Keratinocyte (primary cell): ENCODE results near the gene SPAG16. TPM values are rescaled to one million over a fixed set of nuclear protein-coding genes. Genes with fewer than 3 reads are reported as not detected.

Experiments used
- DNase-seq: peaks from one replicate; pipeline ENCODE4 v3.0.0-alpha.2; 2011; ENCODE audit warnings: low read depth, missing footprints, low spot score
- FAIRE-seq: peaks from 2 replicates; lab custom pipeline; 2011; peaks lifted over from hg19 to GRCh38; lab: Jason Lieb, UNC
- H2AFZ ChIP-seq: 2 replicates; pipeline ENCODE4 v1.6.0; 2012; ENCODE audit warnings: low read length, control low read depth, inconsistent platforms; ENCODE audit not compliant: control insufficient read depth
- H3K27ac ChIP-seq: 2 replicates; pipeline ENCODE4 v1.5.1; 2011; ENCODE audit warnings: low read length; ENCODE audit not compliant: control insufficient read depth, insufficient read depth
- H3K27me3 ChIP-seq: 3 replicates; pipeline ENCODE4 v1.6.0; 2011; ENCODE audit warnings: low read length; ENCODE audit not compliant: control insufficient read depth, insufficient read depth; ENCODE audit errors: extremely low read depth
- H3K36me3 ChIP-seq, 2 experiments: 2 replicates in 1 of 2; 3 replicates in 1 of 2; pipeline ENCODE4 v1.5.1; 2011; ENCODE audit warnings: low read length in 2 of 2, mild to moderate bottlenecking in 1 of 2; ENCODE audit not compliant: control insufficient read depth in 2 of 2, insufficient read depth in 2 of 2; ENCODE audit errors: extremely low read depth in 1 of 2
- H3K4me1 ChIP-seq: 3 replicates; pipeline ENCODE4 v1.5.1; 2011; ENCODE audit warnings: low read length; ENCODE audit not compliant: control insufficient read depth, insufficient read depth; ENCODE audit errors: extremely low read depth
- H3K4me2 ChIP-seq: 3 replicates; pipeline ENCODE4 v1.6.0; 2011; ENCODE audit warnings: low read depth, low read length; ENCODE audit not compliant: control insufficient read depth, insufficient read depth; ENCODE audit errors: extremely low read depth
- H3K4me3 ChIP-seq, 3 experiments: fragments of 200-600 bp in 1 of 3; sonication (generic) in 1 of 3; 2 replicates in 2 of 3; 3 replicates in 1 of 3; pipeline ENCODE4 v1.5.1; 2011 to 2016; ENCODE audit warnings: low read length in 3 of 3, mild to moderate bottlenecking in 3 of 3, control low read depth in 2 of 3, inconsistent platforms in 1 of 3, low read depth in 1 of 3, mixed read lengths in 1 of 3, mixed run types in 1 of 3, moderate library complexity in 1 of 3; ENCODE audit not compliant: control insufficient read depth in 2 of 3, insufficient read depth in 2 of 3; ENCODE audit errors: extremely low read depth in 1 of 3
- H3K79me2 ChIP-seq: 2 replicates; pipeline ENCODE4 v1.6.0; 2012; ENCODE audit warnings: low read length; ENCODE audit not compliant: control insufficient read depth, insufficient read depth
- H3K9ac ChIP-seq: 3 replicates; pipeline ENCODE4 v1.6.0; 2011; ENCODE audit warnings: low read length; ENCODE audit not compliant: control insufficient read depth, insufficient read depth; ENCODE audit errors: extremely low read depth
- H3K9me1 ChIP-seq: 3 replicates; pipeline ENCODE4 v1.6.0; 2011; ENCODE audit warnings: low read length; ENCODE audit not compliant: control insufficient read depth, insufficient read depth; ENCODE audit errors: extremely low read depth
- H3K9me3 ChIP-seq: 2 replicates; pipeline ENCODE4 v1.5.1; 2012; ENCODE audit warnings: low read depth, low read length; ENCODE audit not compliant: control insufficient read depth
- H4K20me1 ChIP-seq: 3 replicates; pipeline ENCODE4 v1.6.0; 2011; ENCODE audit warnings: low read length; ENCODE audit not compliant: control insufficient read depth, insufficient read depth; ENCODE audit errors: extremely low read depth
- CTCF ChIP-seq, 3 experiments: IDR thresholded peaks in 1 of 3; conservative IDR thresholded peaks in 1 of 3; optimal IDR thresholded peaks in 1 of 3; 2 replicates in 2 of 3; 3 replicates in 1 of 3; pipeline versions ENCODE3 to v1.5.1; 2011; ENCODE audit warnings: low read length in 3 of 3, mild to moderate bottlenecking in 3 of 3, moderate library complexity in 2 of 3, control low read depth in 1 of 3, inconsistent platforms in 1 of 3; ENCODE audit not compliant: insufficient read depth in 2 of 3; ENCODE audit errors: extremely low read depth in 1 of 3
- EZH2 ChIP-seq: IDR thresholded peaks from one replicate; pipeline ENCODE4 v1.6.1; 2012; ENCODE audit warnings: inconsistent platforms, mild to moderate bottlenecking, low read length, moderate library complexity
- dilution Hi-C: fragments of 300-500 bp; cut with MboI; formaldehyde crosslinking; loops from one replicate; pipeline ENCODE4 v1.7.0; 2020; ENCODE audit warnings: low sequenced_read_pairs; ENCODE audit not compliant: extremely low pct_ligation_motif_present
- polyA plus RNA-seq, 5 experiments: library from polyadenylated mRNA; depleted of rRNA in 3 of 5; stranded (reverse) in 3 of 5; stranded (forward) in 1 of 5; unstranded in 1 of 5; fragments of >200 nt; gene quantifications; 1 replicate in 1 of 5; 2 replicates in 3 of 5; 3 replicates in 1 of 5; pipeline versions ENCODE4 v1.2.1 to v1.2.3, GENCODE V29; 2011 to 2012; ENCODE audit warnings: missing spikeins in 2 of 5, low read depth in 1 of 5, low replicate concordance in 1 of 5

The SPAG16 gene
- polyA plus RNA-seq, 1 donor (not counting 4 experiments of a cell fraction or from before 2014, with no cell fraction given) = 19.6 TPM

- peak overlapping the region; percentile 34 for H2AFZ ChIP-seq
- no peaks in the 10 kb centered on the region for H3K9me3 ChIP-seq
- H3K9ac ChIP-seq = no peak overlapping the region
- H3K27me3 ChIP-seq = no peaks in the 10 kb centered on the region
- H4K20me1 ChIP-seq = no peaks in the 10 kb centered on the region
- FAIRE-seq (no peak), DNase-seq (no peak)
- no peak overlapping the region for H3K27ac ChIP-seq
- no peak for TF ChIP-seq EZH2
- TF ChIP-seq CTCF (optimal IDR thresholded peaks at IDR 0.05 in 1 of 3, IDR thresholded peaks at IDR 0.05 in 1 of 3, conservative IDR thresholded peaks at IDR 0.05 in 1 of 3; ENCODE audit: extremely low read depth in 1 of 3, insufficient read depth in 2 of 3, low read length in 3 of 3) = no peak
- H3K9me1 ChIP-seq = no peaks in the 10 kb centered on the region
- H3K36me3 ChIP-seq = no peaks in the 10 kb centered on the region
- H3K4me3 ChIP-seq = no peak overlapping the region
- H3K4me2 ChIP-seq = no peak overlapping the region
- H3K4me1 ChIP-seq = no peaks in the 10 kb centered on the region
- no peaks in the 10 kb centered on the region for H3K79me2 ChIP-seq
- dilution Hi-C loops = no loop called here
Measured at GRCh38 chr2:213959589-213959988, 675.3 kb downstream of the SPAG16 start.

DNA sequence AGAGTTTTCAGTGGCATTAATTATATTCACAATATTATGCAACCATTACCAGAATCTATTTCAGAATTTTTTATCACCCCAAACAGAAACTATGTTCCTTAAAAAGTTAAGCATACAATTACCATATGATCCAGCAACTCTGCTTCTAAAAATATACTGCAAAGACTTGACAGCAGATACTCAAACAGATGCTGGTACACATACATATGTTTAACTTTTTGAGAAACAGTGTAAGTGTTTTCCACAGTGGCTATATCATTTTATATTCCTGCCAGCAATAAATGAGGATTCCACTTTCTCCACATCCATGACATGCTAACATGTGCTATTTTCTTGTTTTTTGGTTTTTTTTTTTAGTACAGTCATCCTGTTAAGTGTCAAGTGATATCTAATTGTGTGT is 687.3 kb downstream of the SPAG16 start:
- Histone ChIP-seq H3K27me3 (no peaks in the 10 kb centered on the region), H4K20me1 (no peaks in the 10 kb centered on the region), H3K9ac (no peak overlapping the region), H3K4me1 (no peaks in the 10 kb centered on the region), H3K4me3 (no peak overlapping the region), H3K79me2 (no peaks in the 10 kb centered on the region), H3K9me1 (no peaks in the 10 kb centered on the region), H3K27ac (no peak overlapping the region), H3K4me2 (no peak overlapping the region), H3K36me3 (no peaks in the 10 kb centered on the region), H3K9me3 (no peaks in the 10 kb centered on the region), H2AFZ (no peak overlapping the region)
- no peak for TF ChIP-seq EZH2
- TF ChIP-seq CTCF (optimal IDR thresholded peaks at IDR 0.05 in 1 of 3, IDR thresholded peaks at IDR 0.05 in 1 of 3, conservative IDR thresholded peaks at IDR 0.05 in 1 of 3; ENCODE audit: extremely low read depth in 1 of 3, insufficient read depth in 2 of 3, low read length in 3 of 3) = no peak
- DNase-seq = no peak
- dilution Hi-C loops = no loop called here
- FAIRE-seq = no peak
